ENCODE data around the gene FIBIN. TPM values are rescaled to one million over a fixed set of nuclear protein-coding genes. Genes with fewer than 3 reads are reported as not detected.

Gene FIBIN
- total RNA-seq, 1 experiment from 2014 or later = not detected

GRCh38 chr11:27020751-27021150 is 26.8 kb downstream of the FIBIN start:
- Histone ChIP-seq H3K9me2 (ENCODE audit: insufficient read depth) (no peaks in the 10 kb centered on the region), H3K4me2 (ENCODE audit: low read length) (no peak overlapping the region), H3K79me2 (ENCODE audit: insufficient read depth, low read length) (no peaks in the 10 kb centered on the region), H3K27me3 (ENCODE audit: insufficient read depth, low read length) (no peaks in the 10 kb centered on the region), H3K4me1 (ENCODE audit: control insufficient read depth in 1 of 2, insufficient read depth in 2 of 2, low read length in 2 of 2) (no peaks in the 10 kb centered on the region), H3K4me3 (replicated peaks in 1 of 2; ENCODE audit: low read depth in 1 of 2, low read length in 2 of 2) (no peak overlapping the region), H3K36me3 (ENCODE audit: control insufficient read depth in 1 of 2, insufficient read depth in 2 of 2, low read length in 2 of 2) (no peaks in the 10 kb centered on the region), H3K9ac (ENCODE audit: low read length) (no peak overlapping the region), H4K20me1 (ENCODE audit: insufficient read depth) (no peaks in the 10 kb centered on the region), H3K27ac (ENCODE audit: low read depth, low read length) (no peak overlapping the region), H2AFZ (ENCODE audit: low read depth, low read length, poor library complexity, severe bottlenecking) (no peak overlapping the region), H3K9me3 (ENCODE audit: control insufficient read depth in 1 of 2, insufficient read depth in 1 of 2, low read depth in 1 of 2, low read length in 2 of 2) (no peaks in the 10 kb centered on the region)
- intact Hi-C loops (cut with micrococcal nuclease) = no loop called here
- no peak for TF ChIP-seq SRF (IDR thresholded peaks at IDR 0.05; ENCODE audit: low read depth)
- ChIA-PET POLR2A (no interaction called here), RAD21 (ENCODE audit: low non-redundant PET in 1 of 2, low total read pairs in 2 of 2, uncharacterized antibody in 2 of 2, unreplicated experiment in 2 of 2) (no interaction called here), CTCF (no interaction called here)
- ATAC-seq (no peak), DNase-seq (ENCODE audit: low read depth, low spot score) (no peak)
- no TSS peak for BruUV-seq (replicated peaks)

- Histone ChIP-seq H3K9me3 (ENCODE audit: control insufficient read depth in 1 of 2, insufficient read depth in 1 of 2, low read depth in 1 of 2, low read length in 2 of 2) (no peaks in the 10 kb centered on the region), H3K9ac (ENCODE audit: low read length) (no peak overlapping the region), H3K4me2 (ENCODE audit: low read length) (no peak overlapping the region), H2AFZ (ENCODE audit: low read depth, low read length, poor library complexity, severe bottlenecking) (no peak overlapping the region), H3K4me3 (replicated peaks in 1 of 2; ENCODE audit: low read depth in 1 of 2, low read length in 2 of 2) (no peak overlapping the region), H3K27me3 (ENCODE audit: insufficient read depth, low read length) (no peaks in the 10 kb centered on the region), H4K20me1 (ENCODE audit: insufficient read depth) (no peaks in the 10 kb centered on the region), H3K4me1 (ENCODE audit: control insufficient read depth in 1 of 2, insufficient read depth in 2 of 2, low read length in 2 of 2) (no peaks in the 10 kb centered on the region), H3K79me2 (ENCODE audit: insufficient read depth, low read length) (no peaks in the 10 kb centered on the region), H3K36me3 (ENCODE audit: control insufficient read depth in 1 of 2, insufficient read depth in 2 of 2, low read length in 2 of 2) (no peaks in the 10 kb centered on the region), H3K9me2 (ENCODE audit: insufficient read depth) (no peaks in the 10 kb centered on the region), H3K27ac (ENCODE audit: low read depth, low read length) (no peak overlapping the region)
- CTCF ChIA-PET = no interaction called here
- intact Hi-C loops (cut with micrococcal nuclease) = no loop called here
- no peak for TF ChIP-seq ZBTB33 (IDR thresholded peaks at IDR 0.05; ENCODE audit: extremely low read depth, insufficient replicate concordance, low read length)
- no peak for TF ChIP-seq CEBPB (IDR thresholded peaks at IDR 0.05; ENCODE audit: low read depth)
- TF ChIP-seq EZH2phosphoT487 (IDR thresholded peaks at IDR 0.05; ENCODE audit: borderline replicate concordance) = no peak
- RAD21 ChIA-PET (ENCODE audit: low non-redundant PET in 1 of 2, low total read pairs in 2 of 2, uncharacterized antibody in 2 of 2, unreplicated experiment in 2 of 2) = no interaction called here
- no peak for ATAC-seq
- BruUV-seq (replicated peaks) = no TSS peak
- DNase-seq (ENCODE audit: low read depth, low spot score) = no peak
- POLR2A ChIA-PET = no interaction called here
These were observed 28.8 kb downstream of the FIBIN start for GRCh38 chr11:27022659-27023251.
